HepG2 (cell line): ENCODE results near the gene PRUNE1. TPM values are rescaled to one million over a fixed set of nuclear protein-coding genes. Genes with fewer than 3 reads are reported as not detected.

ENCODE experiments used
- NCOA1 ChIP-seq: sonication (generic); formaldehyde crosslinking; IDR thresholded peaks from 2 replicates; pipeline ENCODE4 v1.9.0; 2021; ENCODE audit warnings: missing genetic modification reagents
- PPARG ChIP-seq: conservative IDR thresholded peaks from 2 replicates; pipeline ENCODE4 v1.6.1; 2016; ENCODE audit warnings: missing biosample characterization, missing genetic modification reagents
- SNAI1 ChIP-seq: sonication (generic); formaldehyde crosslinking; IDR thresholded peaks from 2 replicates; pipeline ENCODE4 v1.5.0; 2020; ENCODE audit warnings: mild to moderate bottlenecking, missing genetic modification reagents, borderline replicate concordance
- ZNF543 ChIP-seq: sonication (generic); formaldehyde crosslinking; IDR thresholded peaks from 2 replicates; pipeline ENCODE4 v1.4.0; 2020; ENCODE audit warnings: mild to moderate bottlenecking, missing genetic modification reagents
- ZNF546 ChIP-seq: sonication (generic); formaldehyde crosslinking; conservative IDR thresholded peaks from 2 replicates; pipeline ENCODE4 v1.8.1; 2023; ENCODE audit warnings: mild to moderate bottlenecking, missing genetic modification reagents
- ZNF547 ChIP-seq: sonication (generic); formaldehyde crosslinking; IDR thresholded peaks from 2 replicates; pipeline ENCODE4 v1.5.1; 2020; ENCODE audit warnings: mild to moderate bottlenecking, missing genetic modification reagents
- polyA plus RNA-seq, 8 experiments: library from polyadenylated mRNA; depleted of rRNA in 3 of 8; stranded (reverse) in 7 of 8; unstranded in 1 of 8; fragments of >200 nt; fragmentation: Illumina TruSeq in 4 of 8; extraction: Trizol in 4 of 8; gene quantifications; 2 replicates each; pipeline versions ENCODE4 v1.2.1 to v1.2.3, GENCODE V29; 2011 to 2016; ENCODE audit warnings: low read depth in 4 of 8, missing spikeins in 1 of 8, mixed read lengths in 1 of 8; ENCODE audit not compliant: insufficient read depth in 1 of 8
- total RNA-seq, 5 experiments: library from RNA; depleted of rRNA; stranded (reverse); fragments of >200 nt; fragmentation: Illumina TruSeq; extraction: Trizol; gene quantifications; 2 replicates each; pipeline ENCODE4 v1.2.3, GENCODE V29; 2016; ENCODE audit warnings: low read depth in 1 of 5
- TF ChIP-seq, protein P1 (sequence below): sonication (generic); formaldehyde crosslinking; IDR thresholded peaks from 2 replicates; pipeline ENCODE4 v1.5.0; 2020; ENCODE audit warnings: mild to moderate bottlenecking, missing genetic modification reagents
- TF ChIP-seq, protein P2 (sequence below): sonication (generic); formaldehyde crosslinking; IDR thresholded peaks from 2 replicates; pipeline ENCODE4 v1.9.0; 2022; ENCODE audit warnings: missing genetic modification reagents, mild to moderate bottlenecking, borderline replicate concordance
- TF ChIP-seq, protein P3 (sequence below): conservative IDR thresholded peaks from 2 replicates; pipeline ENCODE4 v1.6.1; 2018; ENCODE audit warnings: missing genetic modification reagents

The PRUNE1 gene
- total and polyA plus RNA-seq, 2 of the 13 experiments (the other 11 are each of a cell fraction or from before 2014, with no cell fraction given), result 19.0 to 31.9 TPM

DNA sequence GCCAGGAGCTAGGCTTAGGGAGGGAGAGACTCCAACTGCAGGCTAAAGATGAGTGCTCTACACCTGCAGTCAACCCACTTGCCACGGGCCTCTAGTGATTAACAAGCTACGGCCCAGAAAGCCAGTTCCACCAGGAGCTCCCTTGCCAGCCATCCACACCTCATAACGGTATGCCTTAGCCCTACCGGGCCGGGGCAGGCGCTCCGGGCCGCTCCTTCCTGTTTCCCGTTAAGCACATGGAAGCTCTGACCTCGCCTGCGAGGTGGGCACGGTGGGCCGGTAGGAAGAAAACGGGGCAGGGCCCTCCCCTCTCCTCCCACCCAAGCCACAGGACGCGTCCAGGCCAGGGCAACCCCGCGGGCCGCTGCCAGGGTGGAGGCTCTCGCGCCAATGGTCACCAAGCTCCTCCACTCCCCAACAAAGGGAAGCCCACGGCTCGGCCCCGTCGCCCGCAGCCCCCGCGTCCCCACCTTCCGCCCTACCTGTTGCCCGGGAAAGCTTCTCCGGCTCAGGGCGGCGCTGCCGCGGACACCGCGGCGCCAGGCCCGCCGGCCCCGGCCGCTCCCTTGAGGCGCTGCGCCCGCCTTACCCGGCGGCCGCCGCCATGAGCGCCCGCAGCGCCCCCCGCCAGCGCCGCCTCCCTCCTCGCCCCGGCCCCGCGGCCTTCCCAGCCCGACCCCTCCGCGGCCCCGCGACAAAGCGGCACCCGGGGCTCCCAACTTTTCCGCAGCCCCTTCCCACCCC is 34.2 kb upstream of the PRUNE1 start (continued):
- TF ChIP-seq, protein P1, sequence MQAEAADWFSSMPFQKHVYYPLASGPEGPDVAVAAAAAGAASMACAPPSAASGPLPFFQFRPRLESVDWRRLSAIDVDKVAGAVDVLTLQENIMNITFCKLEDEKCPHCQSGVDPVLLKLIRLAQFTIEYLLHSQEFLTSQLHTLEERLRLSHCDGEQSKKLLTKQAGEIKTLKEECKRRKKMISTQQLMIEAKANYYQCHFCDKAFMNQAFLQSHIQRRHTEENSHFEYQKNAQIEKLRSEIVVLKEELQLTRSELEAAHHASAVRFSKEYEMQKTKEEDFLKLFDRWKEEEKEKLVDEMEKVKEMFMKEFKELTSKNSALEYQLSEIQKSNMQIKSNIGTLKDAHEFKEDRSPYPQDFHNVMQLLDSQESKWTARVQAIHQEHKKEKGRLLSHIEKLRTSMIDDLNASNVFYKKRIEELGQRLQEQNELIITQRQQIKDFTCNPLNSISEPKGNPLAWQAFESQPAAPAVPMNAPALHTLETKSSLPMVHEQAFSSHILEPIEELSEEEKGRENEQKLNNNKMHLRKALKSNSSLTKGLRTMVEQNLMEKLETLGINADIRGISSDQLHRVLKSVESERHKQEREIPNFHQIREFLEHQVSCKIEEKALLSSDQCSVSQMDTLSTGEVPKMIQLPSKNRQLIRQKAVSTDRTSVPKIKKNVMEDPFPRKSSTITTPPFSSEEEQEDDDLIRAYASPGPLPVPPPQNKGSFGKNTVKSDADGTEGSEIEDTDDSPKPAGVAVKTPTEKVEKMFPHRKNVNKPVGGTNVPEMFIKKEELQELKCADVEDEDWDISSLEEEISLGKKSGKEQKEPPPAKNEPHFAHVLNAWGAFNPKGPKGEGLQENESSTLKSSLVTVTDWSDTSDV, result peak; percentile 80; the same call in 1 of the 2 replicates
- TF ChIP-seq SNAI1 (CRISPR knock-in tag) (no peak), ZNF546 (CRISPR knock-in tag) (no peak), NCOA1 (0 out of 2 replicates have a peak, but pooled peaks have one; percentile 39), PPARG (CRISPR knock-in tag) (no peak), ZNF543 (CRISPR knock-in tag) (no peak), ZNF547 (CRISPR knock-in tag) (peak; percentile 8; the same call in 1 of the 2 replicates)
- TF ChIP-seq, protein P2, sequence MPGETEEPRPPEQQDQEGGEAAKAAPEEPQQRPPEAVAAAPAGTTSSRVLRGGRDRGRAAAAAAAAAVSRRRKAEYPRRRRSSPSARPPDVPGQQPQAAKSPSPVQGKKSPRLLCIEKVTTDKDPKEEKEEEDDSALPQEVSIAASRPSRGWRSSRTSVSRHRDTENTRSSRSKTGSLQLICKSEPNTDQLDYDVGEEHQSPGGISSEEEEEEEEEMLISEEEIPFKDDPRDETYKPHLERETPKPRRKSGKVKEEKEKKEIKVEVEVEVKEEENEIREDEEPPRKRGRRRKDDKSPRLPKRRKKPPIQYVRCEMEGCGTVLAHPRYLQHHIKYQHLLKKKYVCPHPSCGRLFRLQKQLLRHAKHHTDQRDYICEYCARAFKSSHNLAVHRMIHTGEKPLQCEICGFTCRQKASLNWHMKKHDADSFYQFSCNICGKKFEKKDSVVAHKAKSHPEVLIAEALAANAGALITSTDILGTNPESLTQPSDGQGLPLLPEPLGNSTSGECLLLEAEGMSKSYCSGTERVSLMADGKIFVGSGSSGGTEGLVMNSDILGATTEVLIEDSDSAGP, result 0 out of 2 replicates have a peak, but pooled peaks have one; percentile 24
- TF ChIP-seq, protein P3, sequence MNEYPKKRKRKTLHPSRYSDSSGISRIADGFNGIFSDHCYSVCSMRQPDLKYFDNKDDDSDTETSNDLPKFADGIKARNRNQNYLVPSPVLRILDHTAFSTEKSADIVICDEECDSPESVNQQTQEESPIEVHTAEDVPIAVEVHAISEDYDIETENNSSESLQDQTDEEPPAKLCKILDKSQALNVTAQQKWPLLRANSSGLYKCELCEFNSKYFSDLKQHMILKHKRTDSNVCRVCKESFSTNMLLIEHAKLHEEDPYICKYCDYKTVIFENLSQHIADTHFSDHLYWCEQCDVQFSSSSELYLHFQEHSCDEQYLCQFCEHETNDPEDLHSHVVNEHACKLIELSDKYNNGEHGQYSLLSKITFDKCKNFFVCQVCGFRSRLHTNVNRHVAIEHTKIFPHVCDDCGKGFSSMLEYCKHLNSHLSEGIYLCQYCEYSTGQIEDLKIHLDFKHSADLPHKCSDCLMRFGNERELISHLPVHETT (CRISPR knock-in tag), result no peak
